GM18867 (cell line): ENCODE results near the gene GBX2.
"Not testable (repeated sequence)": the region's sequence is repeated elsewhere in the genome, so short reads cannot be mapped to it uniquely, and the experiment has no call there.

ENCODE experiments used
- ATAC-seq: cut with Tn5 transposase; IDR thresholded peaks from one replicate; pipeline ENCODE4 v1.9.1; 2021; ENCODE audit warnings: mild to moderate bottlenecking, moderate library complexity; ENCODE audit not compliant: unreplicated experiment

GBX2 gene

GRCh38 chr2:236156860-236157194, 11.4 kb downstream of the GBX2 start:
- no peak for ATAC-seq

- ATAC-seq = no peak
Observed at GRCh38 chr2:236156095-236156859, 11.9 kb downstream of the GBX2 start.

GRCh38 chr2:236155406-236155805, 12.8 kb downstream of the GBX2 start:
- ATAC-seq = no peak

- ATAC-seq = no peak
Observed at GRCh38 chr2:236146436-236146835, 21.8 kb downstream of the GBX2 start.

- no peak for ATAC-seq
Observed at GRCh38 chr2:236143811-236144210, 24.4 kb downstream of the GBX2 start.

- ATAC-seq = not testable (repeated sequence)
Observed at GRCh38 chr2:236141616-236142015, 26.6 kb downstream of the GBX2 start.

- no peak for ATAC-seq
Observed at GRCh38 chr2:236137066-236137465, 31.1 kb downstream of the GBX2 start.

- no peak for ATAC-seq
Observed at GRCh38 chr2:236136538-236136937, 31.6 kb downstream of the GBX2 start.

GRCh38 chr2:236133410-236134012, 34.7 kb downstream of the GBX2 start:
- no peak for ATAC-seq

GRCh38 chr2:236131073-236131692, 37.0 kb downstream of the GBX2 start:
- no peak for ATAC-seq

- no peak for ATAC-seq
Observed at GRCh38 chr2:236130349-236130998, 37.7 kb downstream of the GBX2 start.

GRCh38 chr2:236129935-236130334, 38.3 kb downstream of the GBX2 start:
- no peak for ATAC-seq

- ATAC-seq = no peak
Observed at GRCh38 chr2:236128321-236128720, 39.9 kb downstream of the GBX2 start.

GRCh38 chr2:236127010-236127409, 41.2 kb downstream of the GBX2 start:
- ATAC-seq = no peak

- no peak for ATAC-seq
Observed at GRCh38 chr2:236125541-236125940, 42.6 kb downstream of the GBX2 start.

- ATAC-seq = no peak
Observed at GRCh38 chr2:236124182-236124893, 43.8 kb downstream of the GBX2 start.

- no peak for ATAC-seq
Observed at GRCh38 chr2:236123716-236124115, 44.5 kb downstream of the GBX2 start.

GRCh38 chr2:236122236-236122635, 46.0 kb downstream of the GBX2 start:
- ATAC-seq = no peak

- ATAC-seq = no peak
Observed at GRCh38 chr2:236121546-236121945, 46.6 kb downstream of the GBX2 start.

- no peak for ATAC-seq
Observed at GRCh38 chr2:236120829-236121228, 47.4 kb downstream of the GBX2 start.

GRCh38 chr2:236120141-236120601, 48.0 kb downstream of the GBX2 start:
- ATAC-seq = no peak
